PC-3 (cell line): ENCODE measurements around the gene ASTN2. TPM values are rescaled to one million over a fixed set of nuclear protein-coding genes. Genes with fewer than 3 reads are reported as not detected.

Source experiments
- ATAC-seq: fragments of 200-7000 bp; cut with Tn5 transposase; 2 replicates; pipeline ENCODE4 v1.9.1; 2020; ENCODE audit warnings: mild to moderate bottlenecking, moderate library complexity
- BruUV-seq: library from RNA; stranded (reverse); fragments of 400-500 nt; replicated peaks from 2 replicates; lab custom pipeline; 2021; lab: Mats Ljungman, UMichigan
- CTCF ChIA-PET: fragments of 300-600 bp; sonication (Branson Sonifier 250); formaldehyde crosslinking; loops from one replicate; lab custom pipeline; 2022; ENCODE audit warnings: antibody characterized with exemption; lab: Charles Lee
- POLR2A ChIA-PET: fragments of 300-600 bp; sonication (Branson Sonifier 250); formaldehyde crosslinking; loops from one replicate; lab custom pipeline; 2022; ENCODE audit warnings: antibody characterized with exemption; ENCODE audit not compliant: unreplicated experiment; lab: Charles Lee
- DNase-seq: peaks from one replicate; pipeline ENCODE4 v3.0.0-alpha.2; 2015
- H2AFZ ChIP-seq: fragments of 300-600 bp; sonication (generic); 2 replicates; pipeline ENCODE4 v1.6.0; 2016; ENCODE audit warnings: antibody characterized with exemption, low read length
- H3F3A ChIP-seq: fragments of 300-600 bp; sonication (generic); one replicate; pipeline ENCODE4 v1.6.0; 2017; ENCODE audit warnings: antibody characterized with exemption, low read length, control low read depth, mild to moderate bottlenecking; ENCODE audit not compliant: unreplicated experiment
- H3K27ac ChIP-seq: fragments of 300-600 bp; sonication (generic); 2 replicates; pipeline ENCODE4 v1.5.1; 2016; ENCODE audit warnings: mild to moderate bottlenecking, low read length
- H3K27me3 ChIP-seq: fragments of 300-600 bp; sonication (generic); 2 replicates; pipeline ENCODE4 v1.6.1; 2016; ENCODE audit warnings: low read length, mixed read lengths
- H3K36me3 ChIP-seq: fragments of 300-600 bp; sonication (generic); 2 replicates; pipeline ENCODE4 v1.6.1; 2016; ENCODE audit warnings: low read depth, mixed run types, low read length, mixed read lengths
- H3K4me1 ChIP-seq: fragments of 300-600 bp; sonication (generic); 2 replicates; pipeline ENCODE4 v1.5.1; 2016; ENCODE audit warnings: low read length; ENCODE audit not compliant: insufficient read depth
- H3K4me2 ChIP-seq: fragments of 300-600 bp; sonication (generic); 2 replicates; pipeline ENCODE4 v1.6.0; 2016; ENCODE audit warnings: low read length
- H3K4me3 ChIP-seq: fragments of 300-600 bp; sonication (generic); 2 replicates; pipeline ENCODE4 v1.5.1; 2016; ENCODE audit warnings: mild to moderate bottlenecking, low read length, mixed read lengths
- H3K79me2 ChIP-seq: fragments of 300-600 bp; sonication (generic); 2 replicates; pipeline ENCODE4 v1.6.1; 2017; ENCODE audit warnings: low read length, mixed read lengths
- H3K9ac ChIP-seq: fragments of 300-600 bp; sonication (generic); 2 replicates; pipeline ENCODE4 v1.6.0; 2016; ENCODE audit warnings: mild to moderate bottlenecking, low read length
- H3K9me2 ChIP-seq: fragments of 300-600 bp; sonication (generic); replicated peaks from 2 replicates; pipeline ENCODE4 v1.6.1; 2016; ENCODE audit warnings: mixed run types, low read length, mixed read lengths
- H3K9me3 ChIP-seq: fragments of 300-600 bp; sonication (generic); 2 replicates; pipeline ENCODE4 v1.6.1; 2016; ENCODE audit warnings: low read length, mixed read lengths
- H4K20me1 ChIP-seq: fragments of 300-600 bp; sonication (generic); 2 replicates; pipeline ENCODE4 v1.6.1; 2016; ENCODE audit warnings: low read length, mixed read lengths
- CTCF ChIP-seq: fragments of 300-600 bp; sonication (generic); conservative IDR thresholded peaks from 2 replicates; pipeline ENCODE4 v1.5.1; 2017; ENCODE audit warnings: antibody characterized with exemption, low read depth, mild to moderate bottlenecking, low read length
- EZH2 ChIP-seq: fragments of 300-600 bp; sonication (generic); IDR thresholded peaks from one replicate; pipeline ENCODE4 v1.6.1; 2017; ENCODE audit warnings: antibody characterized with exemption, mild to moderate bottlenecking, low read length; ENCODE audit not compliant: unreplicated experiment
- EZH2phosphoT487 ChIP-seq: fragments of 300-600 bp; sonication (generic); IDR thresholded peaks from 2 replicates; pipeline ENCODE4 v1.6.1; 2018; ENCODE audit warnings: mild to moderate bottlenecking, antibody characterized with exemption, low read length, borderline replicate concordance
- intact Hi-C: fragments of 100-400 bp; cut with micrococcal nuclease; formaldehyde crosslinking; loops from 2 replicates; pipeline ENCODE4 v1.9.0; 2023
- total RNA-seq: library from RNA; depleted of rRNA; stranded (reverse); fragments of >200 nt; gene quantifications from 2 replicates; pipeline ENCODE4 v1.2.3, GENCODE V29; 2014

Gene ASTN2
- total RNA-seq, 1 experiment from 2014 or later: 3.5 TPM

- H3K9ac ChIP-seq: no peak overlapping the region
- no peaks in the 10 kb centered on the region for H4K20me1 ChIP-seq
- no peak overlapping the region for H3K4me2 ChIP-seq
- H2AFZ ChIP-seq: no peak overlapping the region
- no peaks in the 10 kb centered on the region for H3F3A ChIP-seq
- H3K9me3 ChIP-seq: no peaks in the 10 kb centered on the region
- no peak overlapping the region for H3K4me3 ChIP-seq
- no TSS peak for BruUV-seq
- H3K9me2 ChIP-seq: no peaks in the 10 kb centered on the region
- H3K79me2 ChIP-seq: no peaks in the 10 kb centered on the region
- ChIA-PET POLR2A (no interaction called here), CTCF (no interaction called here)
- peaks cover 37% of the 10 kb centered on the region for H3K27me3 ChIP-seq
- intact Hi-C loops: no loop called here
- DNase-seq (no peak), ATAC-seq (no peak)
- no peak for TF ChIP-seq EZH2
- TF ChIP-seq EZH2phosphoT487: no peak
- no peak for TF ChIP-seq CTCF
- H3K36me3 ChIP-seq: no peaks in the 10 kb centered on the region
- H3K27ac ChIP-seq: no peak overlapping the region
- H3K4me1 ChIP-seq: no peaks in the 10 kb centered on the region
Measured at GRCh38 chr9:117416856-117417255, 2.0 kb upstream of the ASTN2 start.

GRCh38 chr9:117415358-117415914 lies 579 bp upstream of the ASTN2 start:
- Histone ChIP-seq H3K9ac (no peak overlapping the region), H3K36me3 (no peaks in the 10 kb centered on the region), H3F3A (no peaks in the 10 kb centered on the region), H3K4me1 (no peaks in the 10 kb centered on the region), H3K79me2 (no peaks in the 10 kb centered on the region), H3K4me3 (no peak overlapping the region), H3K4me2 (peak overlapping the region; percentile 16; the same call in 1 of the 2 replicates), H3K9me2 (no peaks in the 10 kb centered on the region), H4K20me1 (no peaks in the 10 kb centered on the region), H2AFZ (no peak overlapping the region), H3K27ac (no peak overlapping the region), H3K9me3 (no peaks in the 10 kb centered on the region), H3K27me3 (peaks cover 37% of the 10 kb centered on the region)
- ATAC-seq: no peak
- ChIA-PET POLR2A (no interaction called here), CTCF (no interaction called here)
- TF ChIP-seq EZH2phosphoT487 (no peak), EZH2 (no peak), CTCF (no peak)
- no peak for DNase-seq
- BruUV-seq: no TSS peak
- intact Hi-C loops: no loop called here

- H3K9me3 ChIP-seq: no peaks in the 10 kb centered on the region
- no peaks in the 10 kb centered on the region for H3K79me2 ChIP-seq
- peaks cover 37% of the 10 kb centered on the region for H3K27me3 ChIP-seq
- H3K4me2 ChIP-seq: no peak overlapping the region
- H3K27ac ChIP-seq: no peak overlapping the region
- H3K36me3 ChIP-seq: no peaks in the 10 kb centered on the region
- no peak for DNase-seq
- H2AFZ ChIP-seq: no peak overlapping the region
- no peak overlapping the region for H3K9ac ChIP-seq
- no peak overlapping the region for H3K4me3 ChIP-seq
- intact Hi-C loops: no loop called here
- H3K4me1 ChIP-seq: no peaks in the 10 kb centered on the region
- ATAC-seq: peak; percentile 50
- POLR2A ChIA-PET: no interaction called here
- TF ChIP-seq EZH2 (no peak), CTCF (no peak), EZH2phosphoT487 (no peak)
- no peaks in the 10 kb centered on the region for H4K20me1 ChIP-seq
- CTCF ChIA-PET: no interaction called here
- no peaks in the 10 kb centered on the region for H3K9me2 ChIP-seq
- BruUV-seq: no TSS peak
- H3F3A ChIP-seq: no peaks in the 10 kb centered on the region
Measured at GRCh38 chr9:117414220-117414905, 494 bp downstream of the ASTN2 start.
